ENCODE data around the gene TBKBP1.
A peak's percentile ranks its signal among the peaks of the same experiment; 100 is the strongest.

Gene TBKBP1

GRCh38 chr17:47742319-47743181 lies 48.6 kb downstream of the TBKBP1 start (continued):
- TF ChIP-seq ZBTB11 (tag by site-specific recombination; conservative IDR thresholded peaks at IDR 0.05; ENCODE audit: low read depth) = no peak
- no peak for TF ChIP-seq ZBTB10 (tag by site-specific recombination; IDR thresholded peaks at IDR 0.05)
- TF ChIP-seq KLF10 (tag by site-specific recombination; IDR thresholded peaks at IDR 0.05) = no peak
- TF ChIP-seq ZNF558 (tag by site-specific recombination; IDR thresholded peaks at IDR 0.05) = no peak
- TF ChIP-seq ZNF654 (tag by site-specific recombination; IDR thresholded peaks at IDR 0.05; ENCODE audit: low read depth) = peak; percentile 32
- TF ChIP-seq ZNF157 (tag by site-specific recombination; IDR thresholded peaks at IDR 0.05) = no peak
- no peak for TF ChIP-seq ZNF600 (tag by site-specific recombination; IDR thresholded peaks at IDR 0.05)

GRCh38 chr17:47744168-47745036 lies 50.4 kb downstream of the TBKBP1 start:
- POLR2A ChIA-PET = interaction anchor here (0.7 kb wide), 1 partner anchor 97 kb away, joined by 3 read pairs; no protein-coding TSS in a partner anchor
- Histone ChIP-seq H3K4me1 (ENCODE audit: control insufficient read depth, insufficient read depth, low read length) (no peaks in the 10 kb centered on the region), H3K4me3 (ENCODE audit: low read depth, low read length) (no peak overlapping the region), H3K36me3 (ENCODE audit: control insufficient read depth in 2 of 2, insufficient read depth in 1 of 2, low read length in 2 of 2) (no peaks in the 10 kb centered on the region), H3K9me3 (ENCODE audit: control insufficient read depth, insufficient read depth, low read depth, low read length) (no peaks in the 10 kb centered on the region), H3K27ac (ENCODE audit: extremely low read depth, low read depth, low read length) (no peak overlapping the region)
- CTCF ChIA-PET = interaction anchor here (1.2 to 5.7 kb wide), 3 partner anchors 38 to 79 kb away, joined by 3 to 58 read pairs (median 22); no protein-coding TSS in a partner anchor
- TF ChIP-seq PRDM4 (tag by site-specific recombination; IDR thresholded peaks at IDR 0.05) (no peak), ZNF792 (tag by site-specific recombination; IDR thresholded peaks at IDR 0.05) (no peak), SCRT2 (tag by site-specific recombination; IDR thresholded peaks at IDR 0.05) (0 out of 2 replicates have a peak, but pooled peaks have one; percentile 35), ZNF600 (tag by site-specific recombination; IDR thresholded peaks at IDR 0.05) (0 out of 2 replicates have a peak, but pooled peaks have one; percentile 29), ZNF785 (tag by site-specific recombination; IDR thresholded peaks at IDR 0.05) (no peak), ZNF223 (tag by site-specific recombination; IDR thresholded peaks at IDR 0.05) (no peak), OVOL3 (tag by site-specific recombination; IDR thresholded peaks at IDR 0.05) (no peak), PBX3 (CRISPR knock-in tag; IDR thresholded peaks at IDR 0.05) (no peak), ZEB2 (tag by site-specific recombination; IDR thresholded peaks at IDR 0.05) (no peak), ZNF214 (tag by site-specific recombination; IDR thresholded peaks at IDR 0.05; ENCODE audit: borderline replicate concordance) (no peak), ZNF701 (tag by site-specific recombination; IDR thresholded peaks at IDR 0.05) (no peak), ZNF660 (tag by site-specific recombination; IDR thresholded peaks at IDR 0.05) (no peak), ELK4 (IDR thresholded peaks at IDR 0.05; ENCODE audit: borderline replicate concordance, low read depth, low read length) (no peak), ZNF280C (tag by site-specific recombination; IDR thresholded peaks at IDR 0.05) (no peak)
